Memory B cell (primary cell): ENCODE data around the gene PRKCZ.
A peak's percentile ranks its signal among the peaks of the same experiment; 100 is the strongest.

Experiments
- ATAC-seq: fragments of 150-1000 bp; cut with Tn5 transposase; 2 replicates; pipeline ENCODE4 v1.10.0; 2021; ENCODE audit warnings: low read depth, mild to moderate bottlenecking, moderate library complexity
- DNase-seq, 2 donors: peaks; one replicate each; pipeline ENCODE4 v3.0.0; 2022; ENCODE audit warnings: low spot score in 2 of 2
- H3K27ac Mint-ChIP-seq: one replicate; pipeline ENCODE4 v1.8.0; 2022; ENCODE audit warnings: mild to moderate bottlenecking, moderate library complexity, mixed read lengths
- H3K27me3 Mint-ChIP-seq: one replicate; pipeline ENCODE4 v1.8.0; 2022; ENCODE audit warnings: mixed read lengths
- H3K36me3 Mint-ChIP-seq: one replicate; pipeline ENCODE4 v1.8.0; 2022; ENCODE audit warnings: mild to moderate bottlenecking, mixed read lengths
- H3K4me1 Mint-ChIP-seq: one replicate; pipeline ENCODE4 v1.8.0; 2022; ENCODE audit warnings: mixed read lengths
- H3K4me3 Mint-ChIP-seq: one replicate; pipeline ENCODE4 v1.8.0; 2022; ENCODE audit warnings: mild to moderate bottlenecking, moderate library complexity, mixed read lengths
- H3K9me3 Mint-ChIP-seq: one replicate; pipeline ENCODE4 v1.8.0; 2022; ENCODE audit warnings: mixed read lengths

The PRKCZ gene

GRCh38 chr1:2205191-2205952 is 155.2 kb downstream of the PRKCZ start:
- Mint-ChIP-seq H3K36me3 (no peaks in the 10 kb centered on the region), H3K4me1 (peaks cover 11% of the 10 kb centered on the region), H3K27ac (peak overlapping the region; percentile 47), H3K9me3 (no peaks in the 10 kb centered on the region), H3K4me3 (peak overlapping the region; percentile 80), H3K27me3 (no peaks in the 10 kb centered on the region)
- ATAC-seq (peak; percentile 91), DNase-seq (peak; percentile 91 to 92)

- Mint-ChIP-seq H3K27me3 (no peaks in the 10 kb centered on the region), H3K27ac (no peak overlapping the region), H3K4me1 (peaks cover 9% of the 10 kb centered on the region), H3K36me3 (no peaks in the 10 kb centered on the region), H3K4me3 (no peak overlapping the region), H3K9me3 (no peaks in the 10 kb centered on the region)
- DNase-seq (no peak), ATAC-seq (no peak)
These were observed 156.7 kb downstream of the PRKCZ start for GRCh38 chr1:2206813-2207487.

- Mint-ChIP-seq H3K27ac (no peak overlapping the region), H3K27me3 (no peaks in the 10 kb centered on the region), H3K4me3 (peak overlapping the region; percentile 19), H3K36me3 (no peaks in the 10 kb centered on the region), H3K9me3 (no peaks in the 10 kb centered on the region), H3K4me1 (peaks cover 3% of the 10 kb centered on the region)
- ATAC-seq (no peak), DNase-seq (no peak)
These were observed 158.4 kb downstream of the PRKCZ start for GRCh38 chr1:2208309-2209239.

- DNase-seq = no peak
- Mint-ChIP-seq H3K9me3 (no peaks in the 10 kb centered on the region), H3K4me1 (peaks cover 3% of the 10 kb centered on the region), H3K36me3 (no peaks in the 10 kb centered on the region), H3K27me3 (no peaks in the 10 kb centered on the region), H3K4me3 (no peak overlapping the region), H3K27ac (no peak overlapping the region)
- no peak for ATAC-seq
These were observed 159.3 kb downstream of the PRKCZ start for GRCh38 chr1:2209400-2210083.

- Mint-ChIP-seq H3K4me1 (peaks cover 3% of the 10 kb centered on the region), H3K9me3 (no peaks in the 10 kb centered on the region), H3K27me3 (no peaks in the 10 kb centered on the region), H3K36me3 (no peaks in the 10 kb centered on the region), H3K4me3 (no peak overlapping the region), H3K27ac (no peak overlapping the region)
- ATAC-seq = no peak
- no peak for DNase-seq
These were observed 160.0 kb downstream of the PRKCZ start for GRCh38 chr1:2210084-2210653.

- ATAC-seq (no peak), DNase-seq (no peak)
- H3K27ac Mint-ChIP-seq = no peak overlapping the region
- no peak overlapping the region for H3K4me3 Mint-ChIP-seq
- peaks cover 3% of the 10 kb centered on the region for H3K4me1 Mint-ChIP-seq
- no peaks in the 10 kb centered on the region for H3K9me3 Mint-ChIP-seq
- no peaks in the 10 kb centered on the region for H3K27me3 Mint-ChIP-seq
- H3K36me3 Mint-ChIP-seq = no peaks in the 10 kb centered on the region
These were observed 160.6 kb downstream of the PRKCZ start for GRCh38 chr1:2210786-2211185.

- Mint-ChIP-seq H3K27me3 (no peaks in the 10 kb centered on the region), H3K9me3 (no peaks in the 10 kb centered on the region), H3K27ac (no peak overlapping the region), H3K36me3 (no peaks in the 10 kb centered on the region), H3K4me1 (no peaks in the 10 kb centered on the region), H3K4me3 (peak overlapping the region; percentile 29)
- DNase-seq (no peak), ATAC-seq (no peak)
These were observed 162.0 kb downstream of the PRKCZ start for GRCh38 chr1:2212274-2212531.

- Mint-ChIP-seq H3K27me3 (no peaks in the 10 kb centered on the region), H3K4me1 (no peaks in the 10 kb centered on the region), H3K9me3 (no peaks in the 10 kb centered on the region), H3K36me3 (no peaks in the 10 kb centered on the region), H3K4me3 (peak overlapping the region; percentile 49), H3K27ac (no peak overlapping the region)
- DNase-seq = no peak
- ATAC-seq = peak; percentile 78
These were observed 162.6 kb downstream of the PRKCZ start for GRCh38 chr1:2212532-2213491.

- no peaks in the 10 kb centered on the region for H3K36me3 Mint-ChIP-seq
- DNase-seq = no peak
These were observed 163.6 kb downstream of the PRKCZ start for GRCh38 chr1:2213576-2214505.

GRCh38 chr1:2214541-2215241 is 164.5 kb downstream of the PRKCZ start:
- Mint-ChIP-seq H3K4me3 (no peak overlapping the region), H3K36me3 (no peaks in the 10 kb centered on the region), H3K27ac (no peak overlapping the region), H3K9me3 (peaks cover 3% of the 10 kb centered on the region), H3K4me1 (no peaks in the 10 kb centered on the region), H3K27me3 (no peaks in the 10 kb centered on the region)
- ATAC-seq (no peak), DNase-seq (no peak)

More at GRCh38 chr1:2213576-2214505, 163.6 kb downstream of the PRKCZ start:
- no peak for ATAC-seq
- no peaks in the 10 kb centered on the region for H3K4me1 Mint-ChIP-seq
- no peaks in the 10 kb centered on the region for H3K27me3 Mint-ChIP-seq
- H3K9me3 Mint-ChIP-seq = peaks cover 1% of the 10 kb centered on the region
- no peak overlapping the region for H3K27ac Mint-ChIP-seq
- H3K4me3 Mint-ChIP-seq = no peak overlapping the region

GRCh38 chr1:2215329-2215728 is 165.1 kb downstream of the PRKCZ start:
- Mint-ChIP-seq H3K9me3 (peaks cover 3% of the 10 kb centered on the region), H3K4me3 (no peak overlapping the region), H3K27me3 (no peaks in the 10 kb centered on the region), H3K36me3 (no peaks in the 10 kb centered on the region), H3K4me1 (no peaks in the 10 kb centered on the region), H3K27ac (no peak overlapping the region)
- DNase-seq (no peak), ATAC-seq (no peak)
